GM18498 (cell line): Measurements from ENCODE around the gene TMEM129.

ENCODE experiments used
- ATAC-seq: cut with Tn5 transposase; IDR thresholded peaks from one replicate; pipeline ENCODE4 v1.9.1; 2021; ENCODE audit warnings: mild to moderate bottlenecking, moderate library complexity; ENCODE audit not compliant: unreplicated experiment

The TMEM129 gene, protein sequence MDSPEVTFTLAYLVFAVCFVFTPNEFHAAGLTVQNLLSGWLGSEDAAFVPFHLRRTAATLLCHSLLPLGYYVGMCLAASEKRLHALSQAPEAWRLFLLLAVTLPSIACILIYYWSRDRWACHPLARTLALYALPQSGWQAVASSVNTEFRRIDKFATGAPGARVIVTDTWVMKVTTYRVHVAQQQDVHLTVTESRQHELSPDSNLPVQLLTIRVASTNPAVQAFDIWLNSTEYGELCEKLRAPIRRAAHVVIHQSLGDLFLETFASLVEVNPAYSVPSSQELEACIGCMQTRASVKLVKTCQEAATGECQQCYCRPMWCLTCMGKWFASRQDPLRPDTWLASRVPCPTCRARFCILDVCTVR

DNA sequence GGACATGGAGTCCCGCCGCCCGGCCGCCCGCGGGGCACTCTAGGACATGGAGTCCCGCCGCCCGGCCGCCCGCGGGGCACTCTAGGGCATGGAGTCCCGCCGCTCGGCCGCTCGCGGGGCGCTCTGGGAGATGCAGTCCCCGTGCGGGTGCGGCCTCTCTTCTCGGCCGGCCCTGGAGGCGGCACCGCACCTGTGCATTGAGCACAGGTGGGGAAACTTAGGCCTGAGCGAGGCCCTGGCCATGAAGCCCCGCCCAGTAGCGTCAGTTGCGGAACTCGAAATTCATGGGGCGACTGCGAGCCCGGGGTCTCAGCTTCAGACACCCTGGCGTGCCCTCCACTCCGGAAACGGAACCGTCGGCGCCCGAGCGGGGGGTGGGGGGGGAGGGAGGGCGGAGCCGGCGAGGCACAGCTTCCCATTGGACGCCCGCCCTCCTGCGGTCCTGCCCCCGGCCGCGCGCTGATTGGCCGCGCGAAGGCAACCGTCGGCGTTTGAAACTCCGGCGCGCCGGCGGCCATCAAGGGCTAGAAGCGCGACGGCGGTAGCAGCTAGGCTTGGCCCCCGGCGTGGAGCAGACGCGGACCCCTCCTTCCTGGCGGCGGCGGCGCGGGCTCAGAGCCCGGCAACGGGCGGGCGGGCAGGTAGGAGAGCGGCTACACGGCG, at the start of gene TMEM129, which contains the start of gene TACC3:
TMEM129 (minus strand) TSS at position 321 of the 663 bp plus-strand sequence. CDS start 486 bp downstream, outside the sequence.
TACC3 (plus strand) TSS at position 519 of the 663 bp plus-strand sequence. CDS start 1,901 bp downstream, outside the sequence.
- ATAC-seq, result peak; percentile 74

DNA sequence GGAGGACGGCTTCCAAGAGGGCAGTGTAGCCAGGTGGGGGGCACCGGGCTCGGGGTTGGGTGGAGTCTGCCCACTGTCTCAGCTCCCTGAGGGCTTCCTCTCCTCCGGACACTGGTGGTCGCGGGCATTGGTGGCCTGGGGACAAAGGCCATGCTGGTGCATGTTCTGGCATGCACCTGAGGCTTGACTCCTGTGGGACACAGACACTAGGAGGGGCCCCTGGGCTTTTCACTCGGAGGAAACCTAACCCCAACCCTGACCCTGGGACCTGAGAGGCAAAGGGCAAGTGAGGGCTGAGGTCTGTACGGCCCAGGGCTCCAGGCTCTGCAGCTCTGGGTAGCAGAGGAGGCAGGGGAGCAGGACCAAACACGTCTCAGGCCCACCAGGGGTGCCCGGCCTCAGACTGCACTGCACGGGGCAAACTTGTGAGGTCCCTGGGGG, 49.7 kb upstream of the TMEM129 start:
- no peak for ATAC-seq

DNA sequence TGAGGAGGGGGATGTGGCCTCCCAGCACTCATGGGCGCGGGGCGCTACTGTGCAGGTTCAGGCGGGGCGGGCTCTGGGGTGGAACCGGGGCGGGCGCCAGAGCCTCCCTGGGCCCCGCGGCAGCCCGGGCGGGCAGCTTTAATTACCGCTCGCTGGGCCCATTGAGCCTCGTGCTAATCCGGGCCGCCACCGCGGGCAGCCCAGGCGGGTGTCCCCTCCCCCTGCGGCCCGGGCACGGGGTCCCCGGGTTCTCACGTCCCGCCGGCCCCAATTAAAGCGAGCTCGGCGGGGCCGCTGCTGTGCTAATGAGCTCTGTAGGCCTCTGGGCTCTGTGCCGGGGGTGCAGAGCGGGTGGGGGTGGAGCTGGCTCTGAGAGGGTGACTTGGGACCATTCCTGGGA, 49.1 kb upstream of the TMEM129 start:
- ATAC-seq, result no peak

DNA sequence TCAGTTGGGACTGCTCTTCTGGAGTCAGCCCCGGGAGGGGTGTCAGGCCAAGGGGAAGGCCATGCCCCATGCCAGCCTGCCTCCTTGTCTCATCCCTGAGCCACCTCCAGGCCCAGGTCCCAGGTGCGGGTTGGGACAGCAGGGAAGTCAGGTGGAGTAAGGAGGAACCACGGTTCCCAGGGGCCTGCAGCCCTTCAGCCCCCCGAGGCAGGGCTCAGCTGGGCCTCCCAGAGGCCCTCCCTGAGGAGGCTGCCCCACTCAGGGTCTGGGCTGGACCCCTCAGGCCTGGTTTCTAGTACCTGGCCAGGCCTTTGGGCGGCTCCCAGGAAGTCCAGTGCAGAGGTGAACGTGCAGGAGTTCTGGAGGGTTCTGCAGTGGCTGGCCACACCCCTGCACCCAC, 48.6 kb upstream of the TMEM129 start:
- no peak for ATAC-seq

DNA sequence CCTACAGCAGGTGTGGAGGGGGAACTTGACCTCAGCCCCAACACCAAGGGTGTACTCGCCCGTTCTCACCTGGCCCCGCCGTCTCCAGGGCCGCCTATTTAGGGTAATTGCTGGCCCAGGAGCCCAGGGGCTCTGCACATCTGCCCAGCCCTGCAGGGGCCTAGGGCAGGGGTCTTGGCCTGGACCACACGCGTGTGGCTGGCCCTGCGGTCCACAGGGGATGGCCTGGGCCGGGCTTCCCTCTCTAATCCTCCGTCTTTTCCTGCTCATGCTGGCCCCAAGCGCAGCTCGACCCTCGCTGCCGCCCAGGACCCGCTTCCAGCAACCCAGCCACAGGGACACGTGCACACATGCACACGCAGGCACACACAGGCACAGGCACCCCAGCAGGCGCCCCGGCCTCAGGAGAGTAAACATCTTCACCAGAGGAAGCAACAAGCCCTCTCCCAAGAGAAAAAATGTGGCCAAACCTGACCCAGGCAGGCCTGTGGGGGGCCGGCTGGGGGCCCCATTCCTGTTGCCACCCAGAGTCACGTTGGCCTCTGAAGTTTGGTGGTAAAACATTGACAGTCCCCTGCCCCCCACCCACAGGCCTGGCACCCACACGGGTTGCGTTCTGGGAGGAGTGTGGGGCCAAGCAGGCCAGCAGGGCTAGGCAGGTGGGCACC, 47.4 kb upstream of the TMEM129 start:
- ATAC-seq, result no peak

DNA sequence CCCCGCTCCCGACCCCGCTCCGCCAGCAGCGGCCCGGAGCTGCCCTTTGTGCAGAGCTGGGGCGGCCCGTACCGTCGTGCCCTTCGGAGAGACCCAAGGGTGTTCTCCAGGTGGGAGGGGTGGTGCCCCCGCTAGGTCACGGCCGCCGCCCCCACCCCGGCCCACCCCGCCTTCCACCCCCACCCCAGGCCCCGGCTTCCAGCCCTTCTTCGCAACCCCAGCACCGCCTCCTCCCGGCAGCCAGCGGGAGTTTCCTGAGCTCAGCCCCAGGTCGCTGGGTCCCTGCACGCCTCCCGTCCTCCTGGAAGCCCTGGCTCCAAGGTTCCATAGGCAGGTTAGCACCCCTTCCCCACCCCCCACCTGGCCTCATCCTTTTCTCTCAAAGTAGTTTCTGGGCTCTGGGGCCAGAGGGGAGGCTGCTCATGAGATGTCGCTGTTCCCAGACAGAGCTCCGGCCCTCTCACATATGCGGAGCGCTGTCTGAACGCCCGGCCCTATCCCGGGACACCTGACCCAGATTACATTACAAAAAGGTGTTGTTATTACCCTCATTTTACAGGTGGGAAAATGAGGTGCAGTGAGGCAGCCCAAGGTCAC, 46.7 kb upstream of the TMEM129 start:
- ATAC-seq, result no peak

DNA sequence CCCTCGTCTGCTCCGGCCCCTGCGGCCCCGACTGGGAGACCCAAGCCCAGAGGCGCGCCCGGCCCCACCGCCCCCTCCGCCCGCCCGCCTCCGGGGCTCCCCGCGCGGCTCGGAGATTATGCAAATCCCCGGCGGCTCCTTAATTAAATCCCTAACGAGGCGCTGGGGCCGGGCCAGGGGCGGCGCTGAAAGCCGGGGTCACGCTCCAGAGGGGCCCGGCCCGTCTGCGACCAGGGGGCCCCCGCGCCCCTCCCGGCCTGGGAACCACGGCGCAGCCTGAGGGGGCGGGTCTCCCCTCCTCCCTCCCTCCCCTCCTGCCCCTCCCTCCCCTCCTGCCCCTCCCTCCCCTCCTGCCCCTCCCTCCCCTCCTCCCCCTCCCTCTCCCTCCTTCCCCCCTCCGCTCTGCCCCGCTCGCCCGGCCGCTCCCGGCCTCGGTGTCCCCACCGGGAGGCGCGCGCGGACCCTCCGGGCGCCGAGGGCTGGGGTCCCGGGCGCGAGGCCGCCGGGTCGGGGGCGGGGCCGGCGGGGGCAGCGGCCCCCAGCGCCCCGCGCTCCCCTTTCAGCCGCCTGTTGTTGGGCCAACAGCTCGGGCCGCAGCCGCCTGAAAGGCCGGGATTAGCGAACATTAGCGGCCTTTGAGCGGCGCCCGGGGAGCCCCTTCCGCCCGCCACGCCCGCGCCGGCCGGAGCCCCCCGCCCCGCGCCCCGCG, 46.1 kb upstream of the TMEM129 start:
- ATAC-seq, result no peak

DNA sequence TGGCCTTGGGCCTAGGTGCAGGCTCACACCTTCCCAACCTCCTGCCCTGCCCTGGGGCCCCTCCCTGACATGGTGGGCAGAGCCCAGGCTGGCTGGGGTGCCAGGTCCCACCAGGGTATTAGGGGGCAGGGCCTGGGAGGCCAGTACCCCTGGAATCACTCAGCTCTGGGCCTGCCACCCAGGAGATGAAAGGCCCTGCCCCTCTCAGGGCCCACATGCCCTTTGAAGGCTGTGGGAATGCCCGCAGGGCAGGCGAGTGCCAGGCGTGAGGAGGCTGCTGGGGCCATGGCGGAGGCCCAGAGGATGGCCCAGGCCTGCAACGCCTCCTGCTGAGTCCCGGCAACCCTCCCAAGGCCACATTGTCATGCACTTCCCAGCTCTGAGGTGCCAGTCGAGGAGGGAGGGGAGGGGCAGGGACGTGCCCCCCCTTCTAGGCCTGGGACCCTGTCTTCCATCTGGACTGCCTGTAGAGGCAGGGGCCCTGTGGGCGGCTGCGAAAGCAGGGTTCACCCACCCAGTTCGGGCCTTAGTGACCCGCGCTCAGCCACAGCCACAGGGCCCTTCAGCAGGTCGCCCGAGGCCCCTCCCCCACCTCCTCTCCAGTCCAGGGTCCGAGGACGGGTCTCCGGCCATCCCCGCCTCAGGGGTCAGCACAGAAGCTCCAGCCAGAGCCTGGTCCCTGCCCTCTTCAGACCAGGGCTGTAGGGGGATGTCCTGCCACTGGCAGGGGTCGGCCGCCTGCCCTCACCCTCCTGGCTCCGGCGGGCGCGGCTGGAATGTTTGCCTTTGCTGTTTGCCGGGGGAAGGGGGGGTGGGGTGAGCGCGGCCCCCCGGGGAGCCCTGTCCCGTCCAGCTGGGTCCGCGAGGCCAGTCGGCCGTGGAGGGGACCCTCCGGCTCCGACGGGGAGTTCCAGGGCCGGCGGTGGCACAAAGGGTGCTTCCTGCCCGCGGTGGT, 45.3 kb upstream of the TMEM129 start:
- no peak for ATAC-seq

DNA sequence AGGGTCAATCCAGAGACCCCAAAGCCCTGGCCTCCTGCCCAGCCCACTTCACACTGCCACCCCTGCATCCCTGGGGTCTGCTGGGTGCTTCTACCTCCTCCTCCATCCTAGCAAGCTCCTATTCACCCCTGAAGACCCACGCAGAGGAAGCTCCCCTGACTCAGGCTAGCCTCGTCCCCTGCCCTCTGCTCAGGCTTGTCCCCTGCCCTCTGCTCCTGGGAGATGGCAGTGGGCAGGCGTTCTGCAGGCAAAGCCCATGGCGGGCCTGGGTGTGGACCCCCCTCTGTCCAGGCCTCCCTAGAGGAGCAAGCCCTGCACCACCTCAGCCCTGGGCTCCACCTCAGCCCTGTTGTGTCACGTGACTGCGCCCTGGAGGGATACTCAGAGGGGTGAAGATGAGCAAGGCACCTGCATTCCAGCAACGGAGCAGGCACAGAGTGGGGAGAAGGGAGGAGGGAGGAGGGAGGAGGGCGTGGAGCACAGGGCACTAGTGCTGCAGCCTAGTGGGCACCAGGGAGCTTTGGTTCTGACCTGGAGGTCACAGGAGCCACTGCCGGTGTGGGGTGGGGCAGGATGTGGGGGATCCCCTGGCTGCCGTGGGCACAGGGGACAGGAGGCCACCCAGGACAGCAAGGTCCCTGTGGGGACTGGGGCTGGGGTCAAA, 44.4 kb upstream of the TMEM129 start:
- ATAC-seq, result no peak

DNA sequence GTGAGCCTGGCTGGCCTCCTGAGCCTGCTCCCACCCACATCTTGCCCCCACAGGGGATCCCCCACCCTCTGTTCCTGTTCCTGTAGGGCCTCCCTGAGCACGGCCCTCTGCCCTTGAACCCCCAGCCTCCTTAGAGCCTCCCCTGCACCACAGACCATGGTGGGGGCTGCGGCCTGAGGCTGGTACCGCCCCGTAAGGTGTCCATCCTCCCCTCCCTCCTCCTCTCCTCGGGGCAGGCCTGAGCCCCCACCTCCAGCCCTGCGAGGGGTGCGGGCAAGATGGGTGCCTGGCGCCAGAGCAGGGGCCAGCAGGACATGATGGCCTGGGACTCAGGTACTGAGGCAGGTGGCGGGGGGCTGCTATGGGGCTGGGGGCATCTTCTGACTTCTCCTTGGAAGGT, 43.5 kb upstream of the TMEM129 start:
- no peak for ATAC-seq

DNA sequence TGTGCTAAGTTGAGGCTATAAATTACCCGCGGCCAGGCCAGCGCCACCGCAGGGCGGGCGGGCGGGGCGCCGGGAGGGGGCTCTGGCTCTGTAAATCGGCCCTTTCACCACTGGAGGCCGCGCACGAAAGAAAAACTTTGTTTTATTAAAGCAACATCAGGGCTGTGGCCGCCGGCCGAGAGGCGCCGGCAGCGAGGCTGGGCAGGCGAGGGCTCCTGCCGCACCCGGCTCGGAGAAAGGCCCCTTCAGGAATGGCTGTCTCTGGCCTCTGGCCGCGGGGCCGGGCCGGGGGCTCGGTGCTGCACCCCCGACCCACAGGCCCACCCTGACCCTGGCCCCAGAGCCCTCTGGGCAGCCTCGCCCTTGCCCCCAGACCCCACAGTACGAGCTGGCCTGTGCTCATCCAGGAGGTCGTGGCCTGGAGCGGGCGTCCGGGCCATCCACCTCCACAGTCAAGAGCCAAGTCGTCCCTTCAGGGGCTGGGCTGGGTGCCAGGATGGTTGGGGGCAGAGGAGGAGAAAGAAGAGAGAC, 42.5 kb upstream of the TMEM129 start:
- ATAC-seq, result no peak

DNA sequence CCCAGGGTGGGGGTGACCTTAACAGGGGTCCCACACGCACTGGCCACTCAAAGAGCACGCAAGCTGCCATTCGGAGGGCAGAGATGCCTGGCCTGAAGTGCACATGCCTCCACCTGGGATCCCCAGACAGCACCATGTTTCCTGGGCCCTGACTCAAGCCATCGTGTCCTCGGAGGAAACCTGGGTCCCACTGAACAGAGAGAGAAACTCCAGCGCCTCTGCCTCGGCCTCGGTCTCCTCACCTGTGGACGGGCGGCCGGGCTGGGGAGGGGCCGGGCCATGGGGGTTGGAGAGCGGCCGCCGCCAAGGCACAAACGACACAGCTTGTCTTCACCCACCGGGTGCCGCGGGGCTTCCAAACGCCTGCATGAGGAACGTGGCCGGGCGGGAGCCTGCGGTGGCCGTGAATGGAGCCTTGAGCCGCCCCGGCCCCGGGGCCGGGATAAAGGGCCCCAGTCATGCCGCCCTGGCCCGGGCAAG, 42.0 kb upstream of the TMEM129 start:
- ATAC-seq, result no peak

DNA sequence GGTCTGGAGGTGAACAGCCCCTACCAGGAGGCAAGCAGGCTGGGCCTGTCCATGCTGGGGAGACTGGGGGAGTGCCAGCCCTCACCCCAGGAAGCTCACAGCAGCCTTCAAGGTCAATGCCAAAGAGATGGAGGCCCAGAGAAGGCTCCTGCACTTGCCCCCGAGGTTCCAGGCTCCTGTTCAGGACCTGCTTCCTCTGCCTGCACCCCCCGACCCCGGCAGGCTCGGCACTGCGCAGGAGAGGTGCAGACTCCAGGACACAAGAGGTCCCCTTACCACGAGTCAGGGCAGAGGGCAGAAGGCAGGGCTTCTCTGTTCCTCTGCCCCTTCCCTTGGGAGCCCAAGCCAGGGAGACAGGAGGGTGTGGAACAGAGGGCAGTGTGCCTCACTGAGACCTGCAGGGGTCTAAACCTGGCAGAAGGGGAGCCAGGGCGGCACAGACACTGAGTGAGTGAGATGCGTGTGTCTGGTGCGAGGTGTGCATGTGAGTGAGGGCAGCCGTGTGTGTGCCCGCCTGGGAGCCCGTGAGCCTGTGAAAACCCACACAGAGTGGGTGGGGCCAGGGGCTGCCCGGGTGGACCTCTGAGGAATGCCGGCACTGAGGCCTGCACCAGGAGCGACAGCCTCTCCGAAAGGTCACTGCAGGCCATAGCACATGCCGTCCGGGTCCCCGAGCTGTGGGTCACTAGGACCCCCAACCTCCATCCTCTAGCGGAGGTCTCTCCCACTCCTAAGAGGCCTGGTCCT, 41.3 kb upstream of the TMEM129 start:
- ATAC-seq, result no peak

DNA sequence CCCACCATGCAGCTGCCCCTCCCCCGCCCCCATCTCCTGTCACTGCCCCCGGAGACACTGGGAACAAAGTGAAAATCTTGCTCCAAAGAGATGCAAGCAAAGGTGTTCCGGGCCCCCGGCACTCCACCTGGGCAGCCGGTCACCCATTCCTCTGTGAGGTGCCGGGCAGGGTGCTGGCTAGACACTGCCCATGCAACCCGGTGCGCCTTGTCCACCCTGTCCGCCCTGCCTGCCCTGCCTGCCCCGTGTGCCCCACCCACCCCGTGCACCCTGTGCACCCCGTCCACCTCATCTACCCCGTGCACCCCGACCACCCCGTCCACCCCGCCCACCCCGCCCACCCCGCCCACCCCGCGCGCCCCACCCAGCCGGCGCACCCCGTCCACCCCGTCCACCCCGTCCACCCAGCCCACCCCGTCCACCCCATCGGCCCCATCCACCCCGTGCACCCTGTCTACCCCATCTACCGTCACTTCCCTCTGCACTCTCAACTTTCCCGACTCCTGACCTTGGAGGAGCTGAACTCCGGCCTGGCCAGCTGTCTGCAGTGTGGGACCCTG, 40.1 kb upstream of the TMEM129 start:
- ATAC-seq, result no peak

DNA sequence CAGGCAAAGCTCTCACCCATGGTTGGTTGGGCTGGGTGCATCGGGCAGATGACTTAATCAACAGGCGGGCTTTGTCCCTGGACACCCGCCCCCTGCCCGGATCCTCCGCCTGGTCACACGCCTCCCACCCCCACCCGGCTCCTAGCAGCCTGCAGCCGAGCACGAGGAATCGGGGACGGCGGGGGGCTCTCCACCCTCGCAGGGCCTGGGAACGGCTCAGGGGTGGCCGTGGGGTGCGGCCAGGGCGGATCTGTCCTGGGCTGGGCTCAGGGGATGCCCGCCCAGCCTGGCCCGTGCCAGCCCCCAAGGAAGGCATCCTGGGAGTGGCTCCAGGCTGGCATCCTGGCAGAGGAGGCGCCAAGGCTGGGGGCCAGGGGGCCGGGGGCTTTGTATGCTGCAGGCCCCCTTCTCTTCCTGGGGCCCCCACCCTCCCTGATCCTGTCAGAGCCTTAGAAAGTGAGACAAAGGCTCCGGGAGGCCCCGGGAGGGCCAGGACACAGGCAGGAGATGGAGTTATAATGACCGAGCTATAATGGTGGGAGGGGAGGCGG, 39.5 kb upstream of the TMEM129 start:
- ATAC-seq, result no peak

DNA sequence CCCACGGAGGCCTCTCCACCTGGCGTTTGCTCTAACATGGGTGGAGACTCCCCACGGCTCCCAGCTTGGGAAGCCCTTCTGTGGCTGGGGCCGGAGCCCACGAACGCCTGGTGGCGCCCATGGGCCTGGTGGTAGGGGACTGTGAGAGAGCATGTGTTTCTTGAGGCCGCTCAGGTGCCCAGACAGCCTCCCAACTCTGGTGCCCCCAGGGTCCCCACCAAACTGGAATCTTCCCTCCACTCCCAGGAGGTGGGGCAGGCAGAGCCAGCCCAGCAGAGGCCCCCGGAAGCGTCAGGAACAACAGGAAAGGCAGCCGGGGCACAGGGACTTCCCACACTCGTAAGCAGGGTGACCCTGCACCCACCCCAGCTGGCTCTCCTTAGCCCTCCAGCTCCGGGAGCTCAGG, 38.7 kb upstream of the TMEM129 start:
- no peak for ATAC-seq

DNA sequence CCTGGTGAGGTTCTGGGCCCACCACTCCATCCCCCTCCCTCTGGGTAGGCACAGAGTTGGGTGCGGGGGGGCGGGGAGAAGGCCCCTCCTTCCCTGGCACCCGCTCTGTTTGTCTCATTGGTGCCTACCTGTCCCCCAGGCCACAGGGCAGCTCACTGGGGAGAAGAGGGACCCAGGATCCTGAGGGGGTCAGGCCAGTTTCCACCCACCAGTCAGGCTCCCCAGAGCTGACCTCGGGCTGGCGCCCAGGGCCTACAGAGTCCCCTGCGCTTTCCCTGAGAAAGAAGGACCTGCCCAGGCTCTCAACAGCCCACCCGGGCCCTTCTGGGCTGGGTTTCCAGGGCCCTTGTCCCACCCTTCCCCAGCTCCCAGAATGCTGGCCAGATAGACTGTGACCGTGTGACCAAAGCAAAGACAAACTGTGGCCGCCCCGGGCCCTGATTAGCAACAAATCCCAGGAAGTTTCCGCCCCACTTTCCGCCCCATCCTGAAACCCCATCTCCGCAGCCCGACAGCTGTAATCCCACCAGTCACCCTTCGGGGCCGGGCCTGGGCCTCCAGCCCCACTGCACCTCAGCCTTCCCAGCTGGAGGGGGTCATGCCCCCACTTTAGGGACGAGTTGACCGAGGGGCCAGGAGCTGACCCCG, 38.2 kb upstream of the TMEM129 start:
- no peak for ATAC-seq
